ENCODE results near the gene MAN2A2.
A peak's percentile ranks its signal among the peaks of the same experiment; 100 is the strongest.
"Not testable (repeated sequence)": the region's sequence is repeated elsewhere in the genome, so short reads cannot be mapped to it uniquely, and the experiment has no call there.

Gene MAN2A2

DNA sequence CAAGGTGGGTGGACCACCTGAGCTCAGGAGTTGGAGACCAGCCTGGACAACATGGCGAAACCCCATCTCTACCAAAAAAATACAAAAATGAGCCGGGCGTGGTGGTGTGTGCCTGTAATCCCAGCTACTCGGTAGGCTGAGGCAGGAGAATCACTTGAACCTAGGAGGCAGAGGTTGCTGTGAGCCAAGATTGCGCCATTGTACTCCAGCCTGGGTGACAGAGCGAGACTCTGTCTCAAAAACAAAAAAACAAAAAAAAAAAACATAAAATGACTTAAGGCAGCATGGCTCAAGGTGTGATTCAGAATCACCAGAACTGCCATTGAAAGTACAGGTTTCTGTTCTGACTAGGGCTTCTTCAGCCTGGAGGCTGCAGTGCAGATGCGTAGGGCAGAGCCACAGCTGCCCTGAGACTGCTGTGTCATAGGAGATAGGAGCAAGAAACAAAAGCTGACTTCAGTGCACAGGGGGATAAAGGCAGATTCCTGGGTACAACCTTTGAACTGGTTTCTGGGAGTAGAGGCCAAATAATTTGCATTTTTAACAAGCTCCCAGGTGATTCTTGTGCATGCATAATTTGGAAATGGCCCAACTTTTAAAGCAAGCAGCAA is 19.7 kb downstream of the MAN2A2 start:
- peak in 1 of 5 donors; percentile 77 for DNase-seq

DNA sequence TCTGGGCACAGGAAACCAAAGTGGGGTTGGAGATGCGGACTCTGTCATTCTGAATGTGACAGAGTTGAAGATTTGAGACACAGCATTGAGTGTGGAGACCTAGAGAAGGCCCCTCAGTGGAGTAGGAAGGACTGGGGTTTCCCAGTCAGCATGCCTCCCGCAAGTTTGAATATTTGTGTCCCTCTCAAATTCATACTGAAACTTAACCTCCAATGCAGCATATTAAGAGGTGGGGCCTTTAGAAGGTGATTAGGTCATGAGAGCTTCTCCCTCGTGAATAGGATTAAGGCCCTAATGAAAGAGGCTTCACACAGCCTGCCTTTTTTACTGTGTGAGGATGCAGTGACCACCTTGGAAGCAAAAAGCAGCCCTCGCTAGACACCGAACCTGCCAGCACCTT is 21.3 kb downstream of the MAN2A2 start:
- DNase-seq, result peak in 1 of 5 donors; percentile 60

DNA sequence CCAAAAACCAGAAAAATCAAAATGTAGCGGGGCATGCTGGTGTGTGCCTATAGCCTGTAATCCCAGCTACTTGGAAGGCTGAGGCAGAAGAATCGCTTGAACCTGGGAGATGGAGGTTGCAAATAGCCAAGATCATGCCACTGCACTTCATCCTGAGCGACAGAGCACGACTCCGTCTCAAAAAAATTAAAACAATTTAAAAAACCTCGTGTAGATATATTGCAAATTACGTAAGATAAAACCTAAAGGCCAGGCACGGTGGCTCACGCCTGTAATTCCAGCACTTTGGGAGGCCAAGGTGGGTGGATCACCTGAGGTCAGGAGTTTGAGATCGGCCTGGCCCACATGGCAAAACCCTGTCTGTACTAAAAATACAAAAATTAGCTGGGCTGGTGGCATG is 23.7 kb downstream of the MAN2A2 start:
- not testable (repeated sequence) for DNase-seq

DNA sequence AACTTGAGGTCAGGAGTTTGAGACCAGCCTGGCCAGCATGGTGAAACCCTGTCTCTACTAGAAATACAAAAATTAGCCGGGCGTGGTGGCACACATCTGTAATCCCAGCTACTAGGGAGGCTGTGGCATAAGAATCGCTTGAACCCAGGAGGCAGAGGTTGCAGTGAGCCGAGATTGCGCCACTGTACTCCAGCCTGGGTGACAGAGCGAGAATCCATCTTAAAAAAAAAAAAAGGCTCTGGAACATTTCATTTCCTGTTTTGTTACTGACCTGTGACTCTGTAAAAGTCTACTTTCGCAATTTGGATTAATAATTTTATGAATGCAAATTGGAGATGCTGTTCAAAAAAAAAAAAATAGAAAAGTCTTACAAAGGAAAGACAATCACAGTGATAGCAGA is 25.0 kb downstream of the MAN2A2 start:
- not testable (repeated sequence) for DNase-seq

DNA sequence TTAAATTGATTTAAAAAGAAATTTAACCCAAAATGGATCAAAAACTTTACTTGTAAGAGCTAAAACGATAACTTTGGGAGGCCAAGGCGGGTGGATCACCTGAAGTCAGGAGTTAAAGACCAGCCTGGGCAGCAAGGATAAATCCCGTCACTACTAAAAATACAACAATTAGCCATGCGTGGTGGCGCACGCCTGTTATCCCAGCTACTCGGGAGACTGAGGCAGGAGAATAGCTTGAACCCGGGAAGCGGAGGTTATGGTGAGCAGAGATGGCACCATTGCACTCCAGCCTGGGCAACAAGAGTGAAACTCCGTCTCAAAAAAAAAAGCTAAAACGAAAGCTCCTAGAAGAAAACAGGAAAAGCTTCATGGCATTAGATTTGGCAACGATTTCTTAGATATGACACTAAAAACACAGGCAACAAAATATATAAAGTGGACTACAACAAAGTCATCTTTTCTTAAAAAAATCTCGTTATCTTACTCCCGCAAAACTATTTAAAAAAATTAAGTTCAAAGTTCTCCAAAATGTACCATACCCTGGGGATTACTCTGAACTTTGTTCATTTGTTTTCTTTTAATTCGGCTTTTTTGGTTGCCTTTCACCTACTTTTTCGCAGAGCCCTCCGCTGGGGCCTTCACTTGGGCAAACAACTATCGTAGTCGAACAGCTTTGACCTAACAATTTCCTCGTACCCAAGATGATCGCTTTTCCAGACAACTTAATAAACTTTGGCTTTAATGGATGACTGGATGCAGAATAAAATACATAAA is 26.3 kb downstream of the MAN2A2 start:
- peak in 2 of 5 donors; percentile 10 to 32 for DNase-seq

DNA sequence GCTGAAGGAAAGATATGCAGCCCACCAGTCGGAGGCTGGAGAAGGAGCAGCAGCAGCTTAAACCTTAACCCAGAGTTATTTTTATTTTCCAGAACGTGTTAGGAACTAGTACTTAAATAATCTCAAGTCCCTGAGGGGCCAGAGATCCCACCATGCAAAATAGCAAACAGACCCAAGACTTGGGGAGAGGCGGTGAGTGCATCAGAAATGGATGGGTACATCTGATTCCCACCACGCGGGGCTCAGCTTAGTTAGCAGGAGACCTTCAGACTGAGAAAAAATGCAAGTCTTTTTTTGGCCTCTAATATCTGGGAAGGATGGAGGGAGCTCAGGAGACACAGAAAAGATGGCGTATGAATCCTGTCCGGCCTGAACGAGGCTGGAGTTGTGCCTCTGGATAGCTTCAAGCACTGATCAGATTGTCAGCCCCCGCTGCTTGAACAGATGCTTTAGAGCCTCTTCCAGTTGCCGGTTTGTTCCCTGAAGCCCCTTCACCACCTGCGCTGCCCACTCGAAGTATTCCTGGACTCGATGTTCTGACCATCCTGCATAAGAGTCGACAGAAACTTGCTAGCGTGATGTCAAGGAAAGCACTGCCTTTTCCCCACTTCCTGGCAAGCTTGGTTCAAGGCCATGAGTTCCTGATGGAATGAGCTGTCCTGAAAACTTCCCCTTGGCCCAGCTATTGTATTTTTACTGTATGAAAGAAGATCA is 27.9 kb downstream of the MAN2A2 start:
- DNase-seq, result no peak

DNA sequence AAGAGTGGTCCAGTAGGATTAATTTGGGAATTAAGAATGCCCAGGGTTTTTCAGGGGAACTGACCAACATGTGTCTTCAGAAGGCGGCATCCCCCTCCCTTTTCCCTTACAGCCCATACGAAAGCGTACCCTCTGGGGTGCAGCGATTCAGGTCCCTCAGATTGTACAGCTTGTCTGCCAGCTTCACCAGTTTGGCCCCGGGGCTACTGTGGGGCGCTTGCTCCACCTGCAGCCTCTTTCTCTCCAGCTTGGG is 28.4 kb downstream of the MAN2A2 start:
- no peak for DNase-seq

DNA sequence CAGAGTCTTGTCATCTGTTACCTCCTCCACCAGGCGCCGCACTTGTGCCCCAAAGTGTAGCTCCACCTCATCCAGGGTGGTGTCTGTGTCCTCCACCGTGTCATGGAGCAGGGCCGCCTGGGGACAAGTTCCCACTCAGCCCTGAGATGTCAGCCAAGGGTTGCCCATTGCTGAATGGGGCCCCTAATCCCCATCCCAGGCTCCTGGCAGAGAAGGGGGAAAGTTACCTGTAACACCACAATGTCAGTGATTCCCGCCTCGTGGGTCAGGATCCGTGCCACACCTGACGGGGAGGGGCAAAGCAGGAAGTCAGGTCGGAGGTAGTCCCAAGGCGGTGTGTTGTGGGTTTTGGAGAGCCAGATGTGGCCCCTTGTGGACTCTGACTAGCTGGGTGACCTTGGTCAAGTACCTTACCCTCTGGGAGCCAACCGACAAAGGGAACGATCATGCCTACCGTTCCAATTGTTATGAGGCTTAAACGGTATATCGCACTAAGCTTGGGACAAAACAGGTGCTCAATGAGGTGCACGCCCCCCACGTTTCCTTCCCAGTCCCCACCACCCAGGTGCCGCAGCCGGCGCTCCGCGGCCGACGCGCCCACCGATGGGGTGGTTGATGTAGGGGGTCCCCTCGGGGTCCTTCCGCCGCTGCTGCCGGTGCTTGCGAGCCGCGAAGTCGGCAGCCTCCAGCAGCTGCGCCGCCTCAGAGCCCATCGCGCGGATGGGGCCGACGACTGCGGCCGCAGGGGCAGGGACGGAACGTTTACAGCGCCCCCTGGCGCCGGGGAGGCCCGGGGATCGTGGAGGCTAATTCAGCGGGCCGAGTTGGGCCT is 28.9 kb downstream of the MAN2A2 start, which contains the start of gene HDDC3:
TSS of gene HDDC3 (minus strand) at position 722 of the 832 bp plus-strand sequence. CDS start at position 713, 9 bp downstream.
- DNase-seq, result peak; percentile 70 to 92 (median 82)

DNA sequence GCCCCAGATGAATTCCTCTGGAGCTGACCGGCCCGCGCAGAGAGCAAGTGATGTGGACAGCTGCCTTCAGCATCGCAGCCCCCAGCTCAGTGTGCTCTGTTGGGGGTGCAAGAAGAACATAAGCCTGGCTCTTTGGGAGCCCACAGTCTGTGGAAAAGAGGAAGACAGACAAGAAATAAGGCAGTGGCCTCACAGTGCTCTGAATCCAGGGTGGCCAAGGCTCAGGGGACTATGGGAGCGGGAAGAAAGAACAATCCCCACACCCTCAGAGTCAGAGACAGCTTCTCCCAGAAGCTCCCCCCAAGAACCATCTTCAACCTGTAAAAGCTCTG is 29.5 kb downstream of the MAN2A2 start:
- no peak for DNase-seq

DNA sequence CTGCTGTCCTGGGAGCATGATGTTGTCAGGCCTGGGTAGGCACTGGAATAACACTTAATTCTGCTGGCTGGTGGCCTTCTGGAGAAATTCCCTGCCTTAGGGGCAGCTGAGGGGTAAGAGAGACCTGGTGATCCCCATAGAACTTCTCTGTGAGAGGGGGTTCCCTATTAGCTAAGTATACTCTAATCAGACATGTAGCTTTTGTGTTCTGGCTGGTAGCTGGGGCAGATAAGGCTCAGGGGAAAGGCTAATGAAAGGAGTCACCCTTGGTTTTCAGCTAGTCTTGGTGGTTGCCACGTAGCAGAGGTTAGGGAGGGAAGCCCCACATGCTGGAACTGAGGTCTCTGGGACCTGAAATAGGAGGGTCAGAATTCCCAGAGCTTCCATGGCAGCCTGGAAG is 30.2 kb downstream of the MAN2A2 start:
- no peak for DNase-seq

DNA sequence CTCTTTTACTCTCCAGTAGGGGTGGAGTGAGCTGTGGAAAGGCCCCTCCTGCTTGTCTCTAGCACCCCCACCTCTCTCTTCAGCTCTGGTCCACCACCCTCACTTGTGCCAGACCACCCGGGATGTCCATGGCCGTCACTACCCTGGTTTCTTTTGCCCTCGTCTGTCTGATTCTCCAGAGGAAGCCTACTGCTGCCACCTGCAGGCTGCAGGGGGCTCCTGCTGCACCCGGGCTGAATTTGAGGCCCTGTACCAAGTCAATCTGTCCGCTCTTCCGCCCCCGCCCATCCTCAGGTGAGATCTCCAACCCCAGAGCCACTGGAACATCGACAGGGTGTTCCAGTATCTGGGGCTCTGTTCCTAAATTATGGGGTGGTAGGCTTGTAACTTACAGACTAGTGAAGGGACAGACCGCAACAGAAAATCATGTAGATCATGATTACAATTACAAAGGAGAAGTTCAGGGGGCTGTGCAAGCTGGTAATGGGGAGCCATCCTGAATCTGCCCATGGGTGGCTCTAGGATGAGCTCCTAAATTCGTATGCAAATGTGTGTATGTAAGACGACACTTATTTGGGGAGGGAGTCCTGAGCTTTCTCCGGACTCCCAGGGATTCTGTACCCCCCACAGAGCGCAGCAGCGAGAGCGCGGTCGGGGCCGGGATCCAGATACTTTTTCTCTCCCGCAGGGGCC is 31.3 kb downstream of the MAN2A2 start:
- peak; percentile 62 to 91 (median 80) for DNase-seq

DNA sequence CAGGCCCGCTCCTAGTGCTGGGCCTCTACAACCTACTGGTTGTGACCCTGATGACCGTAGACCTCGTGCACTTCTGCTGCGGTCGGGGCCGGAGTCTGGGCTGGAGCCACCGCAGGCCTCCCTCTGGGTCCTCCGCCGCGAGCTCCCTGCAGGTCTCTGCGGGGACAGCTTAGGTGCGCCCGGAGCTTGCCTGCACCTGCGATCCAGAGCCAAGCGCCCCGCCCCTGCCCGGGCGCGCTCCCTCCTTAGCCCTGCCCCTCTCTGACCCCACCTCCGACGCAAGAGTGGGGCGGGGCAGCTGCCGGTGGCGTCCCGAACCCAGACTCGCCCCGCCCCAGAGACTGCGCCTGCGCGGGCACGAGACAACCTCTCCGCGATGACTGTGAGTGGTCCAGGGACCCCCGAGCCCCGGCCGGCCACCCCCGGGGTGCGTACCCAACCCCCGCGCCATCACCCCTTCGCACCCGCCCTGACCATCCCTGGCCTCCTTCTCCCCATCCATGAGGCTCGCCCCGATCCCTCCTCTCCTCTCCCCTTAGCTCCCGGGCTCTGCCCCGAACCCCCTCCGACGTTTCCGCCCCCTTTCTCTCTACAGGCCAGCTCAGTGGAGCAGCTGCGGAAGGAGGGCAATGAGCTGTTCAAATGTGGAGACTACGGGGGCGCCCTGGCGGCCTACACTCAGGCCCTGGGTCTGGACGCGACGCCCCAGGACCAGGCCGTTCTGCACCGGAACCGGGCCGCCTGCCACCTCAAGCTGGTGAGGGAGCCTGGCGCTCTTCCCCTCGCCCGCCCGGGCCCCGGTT is 32.0 kb downstream of the MAN2A2 start, which contains the start of gene UNC45A:
TSS of gene UNC45A (plus strand) at position 337 of the 803 bp plus-strand sequence. CDS start at position 377, 40 bp downstream.
- peak; percentile 92 to 95 (median 94) for DNase-seq

DNA sequence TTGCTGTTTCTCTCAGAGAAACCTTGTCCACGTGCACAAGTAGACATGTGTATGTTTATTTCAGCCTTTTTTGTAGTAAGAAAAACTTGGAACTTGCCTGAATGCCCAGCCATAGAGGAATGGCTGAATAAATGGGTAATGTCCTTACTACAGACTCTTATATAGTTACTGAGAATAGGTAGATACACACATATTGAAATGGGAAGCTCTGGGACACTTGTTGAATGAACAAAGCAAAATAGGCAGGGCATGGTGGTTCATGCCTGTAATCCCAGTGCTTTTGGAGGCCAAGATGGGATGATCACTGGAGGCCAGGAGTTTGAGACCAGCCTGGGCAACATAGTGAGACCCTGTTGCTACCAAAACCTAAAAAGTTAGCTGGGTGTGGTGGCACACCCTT is 33.7 kb downstream of the MAN2A2 start:
- DNase-seq, result no peak

DNA sequence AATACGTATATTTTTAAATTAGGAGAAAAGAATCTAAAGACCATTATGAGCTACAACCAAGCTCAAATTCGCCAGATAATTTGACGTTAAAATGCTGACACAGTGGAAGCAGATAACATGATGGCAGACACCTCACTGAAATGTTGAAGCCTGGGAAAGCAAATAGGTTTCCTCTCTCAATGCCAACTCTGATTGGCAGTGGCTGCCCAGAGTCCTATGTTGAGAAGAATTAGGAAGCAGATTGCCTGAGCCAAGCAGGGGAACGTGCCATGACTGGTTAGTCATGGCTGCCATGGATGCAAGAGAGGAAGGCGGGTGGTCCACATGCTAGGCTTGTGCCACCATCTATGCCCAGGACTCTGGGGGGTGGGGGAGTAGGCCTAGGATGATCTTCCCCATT is 35.2 kb downstream of the MAN2A2 start:
- no peak for DNase-seq

DNA sequence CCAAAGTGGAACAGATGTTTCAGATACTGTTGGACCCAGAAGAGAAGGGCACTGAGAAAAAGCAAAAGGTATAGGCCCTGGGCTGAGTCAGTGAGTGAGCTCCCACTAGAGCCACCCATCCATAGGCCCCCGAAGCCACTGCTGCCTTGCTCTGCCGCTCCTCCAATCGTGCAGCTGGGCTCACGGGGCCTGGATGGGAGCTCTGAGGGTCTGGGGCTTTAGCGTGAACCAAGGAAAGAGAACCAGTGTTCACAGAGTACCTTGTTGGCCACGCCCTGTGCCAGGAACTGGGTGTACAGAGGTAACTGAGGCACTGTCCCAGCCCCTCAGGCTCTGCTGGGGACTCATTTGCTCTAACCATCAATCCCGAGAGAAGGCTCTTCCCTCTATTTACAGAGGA is 36.7 kb downstream of the MAN2A2 start:
- DNase-seq, result no peak

DNA sequence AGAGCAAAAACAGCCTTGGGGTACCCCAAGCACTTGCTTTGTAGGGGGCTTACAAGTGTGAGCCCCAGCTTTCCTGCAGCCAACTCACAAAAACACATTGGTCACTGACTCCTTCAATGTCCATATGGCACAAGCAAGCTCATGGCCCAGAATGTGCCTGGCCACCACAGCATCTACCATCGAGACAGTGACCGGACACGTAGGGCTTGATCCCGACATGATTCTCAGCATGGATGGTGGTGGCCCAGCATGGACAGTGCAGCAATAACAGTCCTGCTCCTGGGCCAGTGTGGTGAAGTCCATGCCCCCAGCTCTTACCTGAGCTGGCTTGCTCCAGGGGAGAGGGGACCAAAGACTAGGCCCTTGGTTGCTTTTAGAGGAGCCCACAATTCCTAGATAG is 37.9 kb downstream of the MAN2A2 start:
- no peak for DNase-seq

DNA sequence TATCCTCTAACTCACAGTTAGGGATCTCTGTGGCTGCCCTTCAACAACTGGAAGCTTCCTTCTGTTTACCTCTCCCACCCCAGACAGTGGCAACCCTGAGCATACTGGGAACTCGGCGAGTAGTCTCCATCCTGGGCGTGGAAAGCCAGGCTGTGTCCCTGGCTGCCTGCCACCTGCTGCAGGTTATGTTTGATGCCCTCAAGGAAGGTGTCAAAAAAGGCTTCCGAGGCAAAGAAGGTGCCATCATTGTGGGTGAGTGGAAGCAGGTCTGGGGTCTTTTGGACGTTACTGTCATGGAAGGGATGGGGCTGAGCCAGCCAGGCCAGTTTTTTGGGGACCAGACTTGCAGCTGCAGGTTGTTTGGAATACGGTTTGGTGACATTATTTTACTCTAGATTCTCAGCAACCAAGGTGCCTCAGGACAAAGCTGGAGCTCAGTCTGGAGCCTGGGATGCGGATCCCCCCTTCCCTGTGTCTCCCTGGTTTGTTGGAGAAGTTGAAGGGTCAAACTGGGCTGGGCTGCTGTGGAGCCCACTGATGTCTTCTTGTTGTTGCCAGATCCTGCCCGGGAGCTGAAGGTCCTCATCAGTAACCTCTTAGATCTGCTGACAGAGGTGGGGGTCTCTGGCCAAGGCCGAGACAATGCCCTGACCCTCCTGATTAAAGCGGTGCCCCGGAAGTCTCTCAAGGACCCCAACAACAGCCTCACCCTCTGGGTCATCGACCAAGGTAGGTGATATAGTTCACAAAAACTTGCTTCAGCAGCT is 39.4 kb downstream of the MAN2A2 start:
- no peak for DNase-seq

DNA sequence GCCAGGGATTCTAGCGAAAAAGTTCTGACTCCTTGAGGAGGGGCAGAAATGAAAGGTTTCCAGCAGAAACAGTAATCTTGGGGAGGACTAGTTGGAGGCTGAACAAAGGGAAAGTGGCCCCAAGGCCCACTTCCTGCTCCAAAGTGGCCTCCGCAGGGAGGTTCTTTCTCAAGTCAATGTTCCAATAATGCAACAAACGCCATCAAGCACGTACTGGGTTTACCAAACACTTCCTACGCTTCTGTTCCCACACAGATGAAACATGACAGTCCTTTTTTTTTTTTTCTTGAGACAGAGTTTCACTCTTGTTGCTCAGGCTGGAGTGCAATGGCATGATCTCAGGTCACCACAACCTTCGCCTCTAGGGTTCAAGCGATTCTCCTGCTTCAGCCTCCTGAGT is 42.0 kb downstream of the MAN2A2 start:
- no peak for DNase-seq

DNA sequence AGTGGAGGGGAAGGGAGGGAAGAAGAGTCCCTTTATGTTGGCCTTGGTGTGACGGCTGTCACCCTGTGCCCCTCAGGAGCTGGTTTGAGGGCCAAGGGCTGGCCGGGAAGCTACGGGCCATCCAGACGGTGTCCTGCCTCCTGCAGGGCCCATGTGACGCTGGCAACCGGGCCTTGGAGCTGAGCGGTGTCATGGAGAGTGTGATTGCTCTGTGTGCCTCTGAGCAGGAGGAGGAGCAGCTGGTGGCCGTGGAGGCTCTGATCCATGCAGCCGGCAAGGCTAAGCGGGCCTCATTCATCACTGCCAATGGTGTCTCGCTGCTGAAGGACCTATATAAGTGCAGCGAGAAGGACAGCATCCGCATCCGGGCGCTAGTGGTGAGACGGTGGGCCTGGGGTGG is 43.4 kb downstream of the MAN2A2 start:
- DNase-seq, result no peak

DNA sequence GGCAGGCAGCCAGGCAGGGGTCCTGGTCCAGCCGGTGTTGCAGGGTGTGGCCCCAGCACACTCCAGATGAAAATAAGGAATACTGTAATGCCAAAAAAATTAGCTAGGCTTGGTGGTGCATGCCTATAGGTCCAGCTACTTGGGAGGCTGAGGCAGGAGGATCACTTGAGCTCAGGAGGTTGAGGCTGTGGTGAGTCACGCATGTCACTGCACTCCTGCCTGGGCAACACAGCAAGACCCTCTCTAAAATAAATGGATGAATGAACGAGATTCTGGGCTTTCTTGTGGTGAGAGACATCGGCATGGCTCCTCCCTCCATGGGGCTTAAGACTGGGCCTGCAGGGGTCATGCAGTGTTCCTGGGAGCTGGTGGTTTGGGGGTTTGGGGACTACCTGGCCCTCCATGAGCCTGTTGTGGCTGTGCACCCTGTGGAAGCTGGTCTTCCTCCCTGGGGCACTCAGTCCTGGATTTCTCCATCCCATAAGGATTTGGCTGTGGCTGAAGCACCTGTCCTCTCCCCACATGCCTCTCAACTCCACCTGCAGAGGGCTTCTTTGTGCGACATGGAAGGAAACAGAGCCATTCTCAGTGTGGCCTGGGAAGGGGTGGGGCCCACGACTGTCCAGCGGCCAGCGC is 44.0 kb downstream of the MAN2A2 start:
- DNase-seq, result no peak

Data from T-helper 1 cell (primary cell).